Stimulated activated CD4-positive, alpha-beta T cell treated with anti-CD3 and anti-CD28 coated beads, Interleukin-4, amount 100 ng/mL, for 48 hours (primary cell): ENCODE measurements around the gene UBL4B.

Source experiments
- DNase-seq, 2 donors: peaks; one replicate each; pipeline ENCODE4 v3.0.0-alpha.2; 2020; ENCODE audit warnings: low read depth in 2 of 2

UBL4B gene

DNA sequence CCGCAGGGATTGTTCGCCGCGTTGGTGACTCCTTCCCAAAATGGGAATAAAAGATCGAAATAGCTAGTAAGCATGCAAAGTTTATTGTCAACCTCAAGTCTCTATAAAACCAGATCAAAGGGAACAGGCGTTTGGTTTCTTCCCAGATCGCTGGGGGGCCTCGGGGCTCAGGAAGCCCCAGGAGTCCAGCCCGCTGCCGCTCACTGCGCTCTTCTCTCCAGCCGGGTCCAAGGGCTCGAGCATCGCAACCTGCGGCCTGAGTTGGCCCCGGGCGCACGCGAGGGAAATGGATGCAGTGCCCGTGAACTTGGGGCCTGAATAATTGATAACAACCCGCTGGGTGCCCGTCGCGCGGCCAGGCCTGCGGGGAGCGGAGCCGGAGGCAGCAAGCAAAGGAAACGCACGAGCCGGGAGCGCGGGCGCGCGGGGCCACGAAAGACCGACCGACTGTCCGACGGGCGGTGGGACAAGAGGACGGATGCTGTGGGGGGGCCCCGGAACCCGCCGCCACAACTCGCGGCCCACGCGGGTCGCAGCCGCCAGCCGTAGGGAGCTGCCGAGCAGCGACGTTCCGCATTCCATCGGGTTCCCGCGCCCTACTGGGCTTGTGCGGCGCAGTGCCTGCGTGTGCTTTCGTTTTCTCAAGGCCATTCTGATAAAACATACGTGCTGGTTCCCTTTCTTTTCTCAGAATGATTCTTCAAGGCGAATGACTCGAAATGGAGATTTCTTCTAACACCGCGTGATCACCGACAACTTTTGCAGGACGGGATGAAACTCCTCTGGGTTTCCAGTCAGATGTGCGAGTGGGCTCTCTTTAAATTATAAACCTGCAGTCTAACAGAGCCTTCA lies 27.8 kb upstream of the UBL4B start:
- no peak for DNase-seq

DNA sequence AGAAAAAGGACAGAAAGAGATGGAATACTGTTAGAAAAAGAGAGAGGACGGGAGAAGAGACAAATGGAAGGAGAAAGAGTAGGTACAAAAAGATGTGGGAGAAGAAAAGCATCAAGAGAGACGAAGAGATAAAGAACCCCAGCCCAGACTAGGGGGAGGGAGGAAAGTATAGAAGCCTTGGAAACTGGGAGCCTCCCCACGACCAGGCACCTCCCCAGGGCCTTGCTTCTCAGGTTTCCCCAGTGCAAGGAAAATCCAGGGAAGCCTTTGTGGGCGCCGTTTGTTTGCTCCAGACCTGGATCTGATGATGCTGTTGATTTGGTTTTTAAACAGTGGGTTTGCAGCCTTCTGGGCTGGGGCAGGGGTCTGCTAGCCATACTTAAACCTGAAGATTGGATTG lies 26.6 kb upstream of the UBL4B start:
- DNase-seq, result no peak

DNA sequence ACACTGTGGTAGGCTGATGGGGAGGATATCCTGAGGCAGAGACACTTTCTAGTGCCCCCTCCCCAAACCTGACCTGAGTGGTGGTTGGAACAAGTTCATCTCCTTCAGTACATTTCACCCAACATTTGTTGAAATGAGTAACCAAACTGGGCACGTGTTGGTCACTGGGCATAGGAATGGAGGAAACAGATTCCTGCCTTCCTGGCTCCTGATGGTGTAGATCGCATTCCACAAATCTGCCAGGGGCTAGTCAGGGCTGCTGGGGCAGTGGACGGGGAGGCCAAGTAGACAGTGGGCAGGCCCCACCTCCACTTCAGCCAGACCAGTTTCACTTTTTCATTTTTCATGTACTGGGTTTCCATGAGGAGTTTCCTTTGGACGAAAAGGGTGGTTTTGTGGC lies 25.3 kb upstream of the UBL4B start:
- no peak for DNase-seq

DNA sequence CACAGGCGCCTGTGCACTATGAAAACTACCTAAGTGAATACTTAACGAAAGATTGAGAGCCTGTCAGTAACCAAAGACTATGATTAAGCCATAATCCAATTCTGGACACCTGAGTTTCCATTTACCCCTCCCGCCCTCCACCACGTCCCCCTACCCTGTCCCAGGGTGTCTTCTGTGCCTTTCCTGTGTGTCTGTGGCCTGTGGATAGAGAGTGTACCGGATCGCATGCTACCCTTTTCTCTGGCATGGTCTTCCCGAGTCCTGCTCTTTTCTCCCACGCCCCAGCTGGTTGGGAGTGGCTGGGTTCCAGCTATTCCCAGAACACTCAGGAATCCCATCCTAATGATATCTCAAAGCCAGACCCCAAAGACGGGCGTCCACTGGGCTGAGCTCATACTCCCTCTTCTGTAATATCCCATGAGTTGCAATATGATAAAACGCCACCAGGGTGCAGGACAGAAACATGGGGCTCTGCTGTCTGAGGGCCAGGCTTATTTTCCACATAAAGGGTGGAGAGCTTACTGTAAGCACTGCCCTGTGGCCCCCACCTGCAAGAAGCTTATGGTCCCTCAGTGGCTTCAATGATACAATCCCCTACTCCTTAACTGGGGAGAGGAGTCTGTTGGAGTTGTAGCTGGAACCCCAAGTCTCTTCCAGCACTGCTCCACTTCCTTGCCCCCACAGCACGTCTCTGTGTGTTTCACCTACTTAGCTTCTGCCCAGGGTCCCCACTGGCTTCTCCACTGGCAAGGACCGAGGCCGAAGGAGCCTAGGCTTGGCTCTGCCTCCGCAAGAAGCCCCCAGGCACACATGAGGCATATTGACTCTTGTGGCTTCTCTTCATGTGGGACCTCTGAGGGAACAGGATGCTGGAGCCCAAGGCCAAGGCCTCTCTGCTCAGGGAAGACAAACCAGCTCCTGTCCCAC lies 24.2 kb upstream of the UBL4B start:
- peak in 1 of 2 donors; percentile 43 for DNase-seq

DNA sequence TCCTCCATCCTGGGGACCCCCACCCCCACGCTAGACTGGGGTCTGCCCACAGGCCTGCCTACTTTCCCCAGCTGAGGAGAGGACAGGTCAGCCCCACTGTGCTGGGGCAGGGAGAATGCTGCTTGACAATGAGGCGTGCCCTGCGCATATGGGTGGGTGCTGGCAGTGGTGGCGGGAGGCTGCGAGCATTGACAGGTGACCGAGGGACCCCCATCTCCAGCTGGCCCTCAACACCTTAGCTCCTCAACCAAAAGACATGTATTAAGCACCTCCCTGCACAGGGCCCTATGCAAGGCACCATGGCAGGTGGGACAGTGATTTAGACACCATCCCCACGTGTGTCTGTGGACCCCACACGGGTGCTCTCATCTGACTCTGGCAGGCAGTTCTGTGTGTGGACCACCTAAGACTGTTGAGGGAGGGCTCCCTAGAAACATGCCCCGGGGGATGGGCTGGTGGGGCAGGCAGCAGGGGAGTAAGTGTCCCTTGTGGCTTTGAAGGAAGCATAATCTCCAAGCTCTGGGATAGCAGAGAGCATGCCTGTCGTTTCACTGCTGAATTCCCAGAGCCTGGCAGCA lies 23.4 kb upstream of the UBL4B start:
- no peak for DNase-seq

DNA sequence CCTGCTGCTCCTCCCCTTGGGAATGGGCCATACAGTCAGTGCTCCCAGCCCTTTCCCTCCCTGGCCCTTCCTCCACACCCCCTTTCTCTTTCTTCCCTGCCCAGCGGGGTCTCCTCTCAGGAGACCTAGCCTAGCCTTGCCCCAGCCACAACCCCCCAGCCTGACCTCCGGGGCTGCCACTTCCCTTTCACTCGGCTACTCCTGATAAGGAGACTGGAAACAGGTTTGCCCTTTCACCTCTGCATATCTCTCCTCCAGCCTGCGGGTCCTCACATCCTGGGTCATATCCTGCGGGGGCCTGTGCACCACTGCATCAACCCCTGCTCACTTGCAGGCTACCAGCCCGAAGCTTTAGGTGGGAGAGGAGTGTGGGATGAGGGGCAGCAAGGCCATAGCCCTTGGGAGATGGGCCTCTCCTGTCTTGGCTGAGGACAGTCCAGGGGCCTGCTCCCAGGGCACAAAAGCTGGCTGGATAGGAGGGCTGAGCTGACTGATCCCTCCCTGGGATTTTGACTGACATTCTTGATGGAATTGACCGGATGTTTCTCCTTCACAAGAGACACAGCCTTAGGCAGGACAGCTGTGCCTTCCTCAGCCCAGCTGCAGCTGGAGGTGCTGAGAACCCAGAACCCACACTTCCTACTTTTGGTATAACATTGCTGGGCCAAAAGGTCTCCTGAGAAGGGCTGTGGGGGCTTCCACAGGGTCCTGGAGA lies 22.5 kb upstream of the UBL4B start:
- DNase-seq, result no peak

DNA sequence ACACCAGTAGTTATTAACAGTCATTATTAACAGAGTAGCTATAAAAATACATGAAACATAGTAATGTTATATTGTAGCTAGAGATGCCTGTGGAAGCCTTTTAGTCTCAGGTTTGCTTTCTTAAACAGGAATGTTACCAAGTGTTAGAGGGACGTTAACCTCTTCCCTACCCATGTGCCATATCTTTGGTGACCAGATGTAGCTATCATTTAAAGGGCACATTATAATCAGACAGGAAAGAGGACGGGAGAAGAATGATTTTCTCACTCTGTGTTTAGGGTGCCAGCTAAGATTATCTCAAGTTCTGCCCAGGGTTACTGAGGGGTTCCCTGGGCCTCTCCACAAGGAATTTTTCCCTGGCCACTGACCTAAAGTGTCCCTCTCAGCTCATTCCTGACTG lies 20.9 kb upstream of the UBL4B start:
- no peak for DNase-seq

DNA sequence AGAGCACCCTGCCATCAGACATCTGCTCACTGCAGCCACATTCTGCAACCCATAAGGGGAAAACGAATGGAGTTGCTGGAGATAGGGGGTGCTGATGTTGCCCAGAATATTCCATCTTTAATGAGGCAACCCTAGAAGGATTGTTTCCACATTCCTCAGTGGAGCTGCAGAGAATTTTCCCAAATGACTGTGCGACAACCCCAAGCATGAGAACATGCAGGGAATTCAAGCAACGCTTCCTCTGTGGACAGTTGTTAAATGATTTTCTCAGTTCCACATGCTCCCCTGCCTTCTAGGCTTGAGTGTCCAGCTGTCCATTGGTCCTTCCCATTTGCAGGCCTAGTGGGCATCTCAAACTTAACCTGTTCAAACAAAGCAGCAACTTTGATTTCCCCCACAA lies 20.5 kb upstream of the UBL4B start:
- no peak for DNase-seq

DNA sequence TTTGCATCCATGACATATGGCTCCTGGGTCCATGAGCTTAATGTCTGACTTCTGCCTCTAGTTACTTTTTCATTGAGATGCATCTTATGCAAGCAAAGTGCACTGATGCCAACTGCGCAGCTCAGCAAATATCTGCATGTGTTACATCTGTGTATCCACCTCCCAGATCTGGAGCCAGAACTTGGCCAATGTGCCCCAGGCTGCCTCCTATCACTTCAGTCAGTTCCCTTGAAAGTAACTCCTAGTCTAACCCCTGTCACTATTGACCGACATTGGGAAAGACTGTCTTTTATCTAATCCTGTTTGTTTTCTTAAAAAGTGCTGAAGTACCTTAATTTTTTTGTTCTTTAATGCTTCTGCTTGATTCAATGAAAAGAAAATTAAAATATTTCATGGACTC lies 19.3 kb upstream of the UBL4B start:
- no peak for DNase-seq

DNA sequence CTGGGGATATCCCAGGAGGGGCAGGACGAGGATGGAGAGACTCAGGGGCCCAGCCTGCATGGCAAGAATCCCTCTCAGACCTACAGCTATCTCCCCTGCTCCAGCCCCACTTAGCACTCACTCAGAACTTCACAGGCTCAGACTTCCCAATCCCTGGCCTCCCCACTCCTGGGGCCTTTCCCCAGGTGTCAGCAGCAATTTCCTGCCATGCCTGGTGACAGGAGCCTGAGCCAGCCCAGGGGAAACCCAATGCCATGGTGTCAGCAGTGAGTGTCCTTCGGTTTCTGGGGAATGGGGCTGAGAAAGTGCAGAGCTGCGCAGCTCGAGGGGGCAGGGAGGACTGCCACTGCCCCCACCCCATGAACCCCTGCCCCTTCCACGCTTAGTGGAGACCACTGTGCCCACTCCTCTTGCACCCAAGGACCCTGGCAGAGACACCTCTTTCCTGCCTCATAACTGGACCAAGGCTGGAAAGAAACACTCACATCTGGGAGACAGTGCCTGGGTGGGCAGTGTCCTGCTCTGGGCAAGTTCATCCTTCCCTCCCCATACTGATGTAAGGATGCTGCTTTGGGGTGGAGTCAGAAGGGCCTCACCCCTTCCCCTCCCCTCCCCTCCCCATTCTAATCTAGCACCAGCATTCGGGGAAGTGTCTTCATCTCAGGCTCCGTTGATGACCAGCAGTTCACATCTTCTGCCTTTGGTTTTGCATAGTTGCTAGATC lies 17.1 kb upstream of the UBL4B start:
- no peak for DNase-seq

DNA sequence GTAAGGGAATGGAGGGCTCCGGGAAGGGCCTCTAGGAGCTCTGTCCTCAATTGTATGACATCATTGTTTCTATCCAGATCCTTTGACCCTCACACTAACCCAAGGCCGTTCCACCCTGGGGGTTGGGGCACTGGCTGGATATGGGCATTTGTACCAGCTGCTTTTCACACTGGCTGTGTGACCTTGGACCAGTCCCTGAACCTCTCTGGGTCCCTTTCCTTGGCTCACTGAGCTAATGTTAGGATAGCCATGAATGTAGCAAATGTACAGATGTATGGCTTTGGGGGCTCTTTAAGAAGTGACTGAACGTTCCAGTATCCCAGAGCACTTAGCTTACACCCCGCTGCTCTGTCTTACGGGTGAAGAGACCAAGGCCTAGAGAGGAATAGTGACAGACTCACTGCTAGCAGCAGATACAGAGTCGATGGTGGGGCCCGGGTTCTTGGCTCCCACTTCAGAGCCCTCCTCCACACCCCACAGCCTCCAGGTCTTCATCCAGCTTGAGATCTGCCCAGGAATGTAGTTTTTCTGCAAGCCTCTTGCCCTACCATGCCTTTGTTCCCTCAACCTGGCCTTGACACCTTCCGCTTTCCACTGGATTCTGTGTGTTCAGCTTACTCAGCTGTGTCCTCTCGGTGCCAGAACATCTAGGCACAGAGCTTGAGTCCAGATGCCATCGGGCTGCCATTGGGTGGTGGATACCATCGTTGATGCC lies 14.6 kb upstream of the UBL4B start:
- no peak for DNase-seq

DNA sequence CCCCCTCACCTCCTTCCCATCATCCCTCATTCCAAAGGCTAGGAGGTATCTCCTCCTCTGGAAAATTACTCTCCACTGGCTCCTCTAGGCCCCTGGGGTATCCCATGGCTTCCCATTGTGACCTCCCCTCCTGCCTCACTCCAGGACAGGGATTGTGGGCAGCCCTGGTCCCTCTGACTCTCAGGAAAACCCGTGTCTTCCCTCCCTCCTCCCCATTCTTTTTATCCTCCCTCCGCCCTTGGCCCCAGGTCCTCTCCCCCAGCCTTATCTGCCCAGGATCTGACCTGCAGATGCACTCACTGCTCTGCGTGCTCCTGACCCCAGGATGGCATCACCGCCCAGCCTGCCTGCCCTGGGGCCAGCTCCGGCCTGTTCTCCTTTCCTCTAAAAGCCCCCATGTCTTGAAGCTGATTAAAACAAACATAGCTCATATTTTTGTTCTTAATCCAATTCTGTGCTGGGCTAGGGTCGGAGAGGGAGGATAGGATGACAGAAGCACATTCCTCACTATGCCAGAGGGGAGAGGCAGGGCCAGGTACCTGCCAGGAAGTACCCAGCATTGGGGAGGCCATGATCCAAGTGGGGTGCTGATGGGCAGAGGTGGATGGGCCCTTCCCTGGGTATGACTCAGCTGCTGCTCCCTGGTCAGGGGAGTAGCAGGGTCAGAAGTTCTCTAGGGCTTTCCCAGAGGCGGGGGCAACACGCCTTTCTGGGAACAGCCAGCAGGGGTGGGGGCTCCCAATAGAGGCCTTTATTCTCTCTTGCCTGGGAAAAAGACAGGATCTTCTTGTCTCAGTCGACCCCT lies 13.8 kb upstream of the UBL4B start:
- no peak for DNase-seq

DNA sequence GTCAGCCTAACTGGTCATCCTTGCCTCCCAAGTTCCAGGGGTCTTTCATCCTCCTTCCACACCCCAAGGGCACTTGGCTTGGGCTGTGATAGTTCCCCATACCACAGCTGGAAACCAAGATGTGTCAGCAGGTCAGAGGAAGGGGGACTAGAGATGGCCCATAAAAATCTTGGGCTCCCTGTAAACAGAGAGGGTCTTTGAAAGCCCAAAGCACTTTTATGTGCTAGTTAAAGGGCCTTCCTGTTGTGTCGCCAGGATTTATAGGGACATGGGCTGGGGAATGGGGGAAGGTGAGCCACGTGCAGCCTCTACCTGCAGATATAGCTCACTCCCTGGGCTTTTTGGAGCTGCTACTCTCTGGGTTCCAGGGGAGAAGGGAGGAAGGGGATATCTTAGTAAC lies 11.9 kb upstream of the UBL4B start:
- DNase-seq, result no peak

DNA sequence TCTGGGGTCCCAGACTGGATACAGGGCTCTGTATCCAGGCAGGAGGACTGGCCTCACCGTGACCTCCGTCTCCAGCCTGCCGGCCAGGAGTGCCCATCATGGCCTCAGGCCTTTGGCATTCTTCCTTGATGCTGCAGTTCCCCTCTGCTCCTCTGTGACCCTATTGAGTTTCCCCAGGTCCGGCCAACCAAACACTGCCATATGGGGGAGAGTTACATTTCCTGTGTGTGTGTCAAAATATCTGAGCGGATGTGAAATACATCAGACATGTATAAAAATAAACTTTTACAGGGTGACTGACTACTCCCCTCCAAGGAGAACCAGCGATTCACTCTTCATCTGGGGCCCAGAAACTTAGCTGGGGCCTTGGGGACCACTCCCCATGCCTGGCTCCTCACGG lies 10.2 kb upstream of the UBL4B start:
- DNase-seq, result no peak

DNA sequence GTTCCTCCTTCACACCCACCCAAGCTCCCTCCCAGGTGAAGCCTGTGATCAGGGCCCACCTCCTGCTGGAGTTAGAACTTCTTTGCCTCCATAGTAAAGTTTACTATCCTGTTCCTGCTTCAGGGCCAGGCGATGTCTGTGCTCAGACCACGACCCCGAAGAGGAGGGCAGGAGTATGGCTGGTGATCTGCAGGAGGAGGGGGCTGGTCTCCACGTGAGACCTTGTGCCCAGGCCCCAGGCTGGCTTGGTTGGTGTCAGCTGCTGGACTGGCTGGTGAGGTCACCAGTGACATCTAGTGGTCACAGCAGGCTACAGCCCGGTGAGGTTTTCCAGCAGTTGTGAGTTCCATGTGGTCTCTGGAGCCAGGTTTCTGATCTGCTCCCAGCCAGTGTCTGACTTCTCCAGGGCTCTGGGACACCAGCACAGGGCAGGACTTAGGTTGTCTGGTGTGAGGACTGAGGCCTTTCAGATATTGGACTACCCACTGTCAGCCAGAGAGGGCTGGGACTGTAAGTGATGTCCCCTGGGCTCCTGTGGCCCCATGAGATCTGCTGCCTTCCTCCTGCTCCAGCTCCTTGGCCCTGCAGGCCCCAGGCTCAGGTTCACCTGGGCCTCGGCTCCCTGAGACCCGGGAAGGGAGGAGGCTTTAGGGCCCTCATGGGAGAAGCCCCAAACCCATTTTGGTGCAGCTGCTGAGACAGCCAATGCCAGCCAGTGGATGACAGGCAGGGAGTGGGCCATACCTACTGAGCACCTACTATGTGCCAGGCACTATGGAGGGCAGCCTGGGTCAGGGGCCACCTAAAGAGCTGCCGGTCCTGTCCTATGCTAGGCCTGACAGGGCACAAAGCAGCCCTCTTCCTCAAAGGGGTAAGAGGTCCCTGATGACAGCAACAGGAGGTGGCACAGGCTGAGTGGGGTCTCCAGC lies 6.0 kb upstream of the UBL4B start:
- DNase-seq, result peak; percentile 39 to 46

DNA sequence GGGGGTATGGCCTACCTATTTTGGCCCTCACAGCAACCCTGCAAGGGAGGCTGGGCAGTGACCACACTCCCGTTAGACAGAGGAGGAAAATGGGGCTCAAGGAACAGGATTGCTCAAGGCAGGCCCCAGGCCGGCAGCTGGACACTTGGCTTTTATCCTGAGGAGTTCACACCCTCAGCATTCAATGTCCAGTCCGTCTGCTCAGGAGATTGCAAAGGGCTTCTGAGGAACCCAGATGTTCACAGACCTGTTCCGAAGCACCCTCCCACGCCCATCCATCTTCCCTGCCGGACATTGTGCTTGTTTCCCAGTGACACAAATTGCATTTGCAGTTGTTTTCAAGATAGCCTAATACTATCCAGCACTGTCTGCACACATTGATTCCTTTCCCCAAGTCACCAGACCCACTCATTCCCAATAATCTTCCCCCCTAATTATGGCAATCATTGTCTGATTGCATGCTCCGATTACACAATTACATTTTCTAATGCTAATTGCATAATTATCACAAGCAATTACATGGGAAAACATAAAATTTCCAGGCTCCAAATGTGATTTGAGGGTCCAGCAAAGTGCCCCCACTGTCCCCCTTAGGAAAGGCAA lies 4.3 kb upstream of the UBL4B start:
- no peak for DNase-seq

DNA sequence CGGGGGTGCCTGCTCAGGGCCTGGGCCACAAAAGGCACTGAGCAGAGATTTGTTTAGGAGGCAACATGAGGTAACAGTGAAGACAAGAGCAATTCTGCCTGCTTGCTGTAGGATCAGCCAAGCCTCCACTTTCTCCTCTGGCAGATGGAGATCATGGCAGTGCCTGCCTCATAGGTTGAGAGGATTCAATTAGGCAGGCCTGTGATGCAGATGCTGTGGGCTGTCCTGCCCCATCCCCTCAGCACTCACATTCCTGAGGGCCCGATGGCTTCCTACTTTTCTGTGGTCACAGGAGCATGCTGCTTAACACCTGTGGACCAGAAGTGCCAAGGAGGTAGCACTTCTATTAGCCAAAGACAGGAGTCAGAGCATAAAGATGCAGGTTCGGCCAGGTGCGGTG lies 1.2 kb upstream of the UBL4B start:
- DNase-seq, result no peak

DNA sequence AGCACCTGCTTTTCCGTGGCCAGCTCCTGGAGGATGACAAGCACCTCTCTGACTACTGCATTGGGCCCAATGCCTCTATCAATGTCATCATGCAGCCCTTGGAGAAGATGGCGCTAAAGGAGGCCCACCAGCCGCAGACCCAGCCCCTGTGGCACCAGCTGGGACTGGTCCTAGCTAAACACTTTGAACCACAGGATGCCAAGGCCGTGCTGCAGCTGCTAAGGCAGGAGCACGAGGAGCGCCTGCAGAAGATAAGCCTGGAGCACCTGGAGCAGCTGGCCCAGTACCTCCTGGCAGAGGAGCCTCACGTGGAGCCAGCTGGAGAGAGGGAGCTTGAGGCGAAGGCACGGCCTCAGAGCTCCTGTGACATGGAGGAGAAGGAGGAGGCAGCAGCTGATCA lies 413 bp downstream of the UBL4B start:
- no peak for DNase-seq
